Measurements from ENCODE around the gene FNDC10.

DNA sequence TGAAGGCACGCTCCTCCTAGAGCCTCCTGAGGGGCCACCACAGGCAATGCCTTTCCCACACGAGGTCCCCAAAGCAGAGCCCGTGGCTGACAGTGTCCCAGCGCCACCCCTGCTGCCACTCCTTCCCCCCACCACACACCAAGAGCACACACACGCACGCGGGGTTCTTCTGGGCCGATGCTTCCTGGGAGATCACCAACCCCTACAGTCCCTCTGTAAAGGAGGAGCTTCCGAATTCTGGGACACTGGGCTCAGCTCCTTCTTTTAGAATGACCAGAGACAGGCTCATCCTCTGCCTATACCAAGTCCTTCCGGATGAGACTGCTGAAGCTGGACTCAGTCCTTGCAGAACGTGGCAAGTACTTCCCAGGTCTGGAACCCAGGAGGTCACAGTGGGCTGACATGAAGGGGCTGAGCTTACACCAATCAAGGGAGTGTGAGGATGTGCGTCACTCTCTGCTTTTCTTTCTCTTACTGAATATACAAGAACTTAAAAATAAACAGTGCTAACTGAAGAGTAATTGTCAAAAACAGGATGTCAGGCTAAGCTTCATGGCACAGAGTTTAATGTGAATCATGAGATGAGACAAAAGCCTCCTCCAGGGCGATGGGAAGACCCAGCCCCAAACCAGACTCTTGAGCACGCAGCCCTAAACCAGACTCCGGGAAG, 38.0 kb downstream of the FNDC10 start:
- TF ChIP-seq POLR2AphosphoS5 (IDR thresholded peaks at IDR 0.05; ENCODE audit: low read depth, low read length) (peak; percentile 11; the same call in 1 of the 2 replicates), POLR2A (IDR thresholded peaks at IDR 0.05; ENCODE audit: low read depth, low read length) (no peak)
